GM18907 (cell line): ENCODE data around the gene FDXR.
A peak's percentile ranks its signal among the peaks of the same experiment; 100 is the strongest.
"Not testable (repeated sequence)": the region's sequence is repeated elsewhere in the genome, so short reads cannot be mapped to it uniquely, and the experiment has no call there.

Experiments
- ATAC-seq: cut with Tn5 transposase; IDR thresholded peaks from one replicate; pipeline ENCODE4 v1.9.1; 2021; ENCODE audit warnings: mild to moderate bottlenecking, moderate library complexity; ENCODE audit not compliant: unreplicated experiment

FDXR gene

GRCh38 chr17:74873037-74873873, 461 bp upstream of the FDXR start:
- peak; percentile 88 for ATAC-seq

GRCh38 chr17:74871356-74872076, 1.3 kb downstream of the FDXR start:
- no peak for ATAC-seq

GRCh38 chr17:74870512-74870911, 2.3 kb downstream of the FDXR start:
- no peak for ATAC-seq

- ATAC-seq, result not testable (repeated sequence)
These were observed 2.8 kb downstream of the FDXR start for GRCh38 chr17:74870028-74870427.

- ATAC-seq, result no peak
These were observed 3.9 kb downstream of the FDXR start for GRCh38 chr17:74868908-74869255.

GRCh38 chr17:74868251-74868907, 4.4 kb downstream of the FDXR start:
- ATAC-seq, result no peak

GRCh38 chr17:74866198-74866835, 6.5 kb downstream of the FDXR start:
- ATAC-seq, result no peak

- ATAC-seq, result no peak
These were observed 7.1 kb downstream of the FDXR start for GRCh38 chr17:74865504-74866197.

GRCh38 chr17:74864866-74865395, 7.9 kb downstream of the FDXR start:
- ATAC-seq, result no peak

- ATAC-seq, result no peak
These were observed 8.4 kb downstream of the FDXR start for GRCh38 chr17:74864297-74864865.

GRCh38 chr17:74863420-74864296, 9.1 kb downstream of the FDXR start:
- no peak for ATAC-seq

- ATAC-seq, result no peak
These were observed 9.9 kb downstream of the FDXR start for GRCh38 chr17:74862919-74863318.

- ATAC-seq, result no peak
These were observed 10.5 kb downstream of the FDXR start for GRCh38 chr17:74862108-74862901.

GRCh38 chr17:74861662-74862107, 11.1 kb downstream of the FDXR start:
- no peak for ATAC-seq

- ATAC-seq, result no peak
These were observed 11.7 kb downstream of the FDXR start for GRCh38 chr17:74860872-74861661.

- no peak for ATAC-seq
These were observed 12.4 kb downstream of the FDXR start for GRCh38 chr17:74860229-74860871.
